Bronchial epithelial cell (primary cell): ENCODE measurements around the gene NACC2. TPM values are rescaled to one million over a fixed set of nuclear protein-coding genes. Genes with fewer than 3 reads are reported as not detected.

Source experiments
- DNase-seq: peaks from one replicate; pipeline ENCODE4 v3.0.0-alpha.2; 2010; ENCODE audit warnings: low read depth
- FAIRE-seq: peaks from 2 replicates; lab custom pipeline; 2011; peaks lifted over from hg19 to GRCh38; lab: Jason Lieb, UNC
- H3K27me3 ChIP-seq: 2 replicates; pipeline ENCODE4 v1.5.1; 2011; ENCODE audit warnings: low read length; ENCODE audit not compliant: control insufficient read depth, insufficient read depth
- H3K36me3 ChIP-seq: 2 replicates; pipeline ENCODE4 v1.5.1; 2011; ENCODE audit warnings: low read length; ENCODE audit not compliant: control insufficient read depth, insufficient read depth
- H3K4me3 ChIP-seq: 2 replicates; pipeline ENCODE4 v1.5.1; 2011; ENCODE audit warnings: mild to moderate bottlenecking, low read depth, low read length, control low read depth
- total RNA-seq: library from RNA; depleted of rRNA; stranded (reverse); fragments of >200 nt; gene quantifications from 2 replicates; pipeline ENCODE4 v1.2.1, GENCODE V29; 2014
- TF ChIP-seq, protein P1 (sequence below): IDR thresholded peaks from 2 replicates; pipeline ENCODE4 v1.5.1; 2011; ENCODE audit warnings: mild to moderate bottlenecking, moderate library complexity, low read length, control low read depth, inconsistent platforms; ENCODE audit not compliant: insufficient read depth, severe bottlenecking

NACC2 gene
- total RNA-seq, 1 donor from 2014 or later: 7.6 TPM

DNA sequence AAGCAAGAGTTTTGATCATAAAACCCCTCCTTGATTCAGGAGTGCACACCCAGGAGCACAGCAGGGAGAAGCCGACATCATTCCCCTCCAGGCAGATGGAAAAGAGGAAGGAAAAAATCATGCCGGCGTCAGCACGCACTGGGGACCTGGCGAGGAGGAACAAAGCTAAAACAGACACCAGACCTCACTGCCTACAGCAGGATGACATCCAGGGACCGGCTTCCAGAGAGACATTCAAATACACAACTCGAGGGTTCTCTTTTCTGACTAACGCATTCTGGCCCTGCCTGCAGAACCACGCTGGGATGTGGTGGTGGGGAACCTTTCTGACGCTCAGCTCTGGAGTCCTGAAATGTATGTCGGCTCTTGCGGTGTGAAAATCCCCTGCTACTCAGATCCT is 136.6 kb downstream of the NACC2 start:
- TF ChIP-seq, protein P1, sequence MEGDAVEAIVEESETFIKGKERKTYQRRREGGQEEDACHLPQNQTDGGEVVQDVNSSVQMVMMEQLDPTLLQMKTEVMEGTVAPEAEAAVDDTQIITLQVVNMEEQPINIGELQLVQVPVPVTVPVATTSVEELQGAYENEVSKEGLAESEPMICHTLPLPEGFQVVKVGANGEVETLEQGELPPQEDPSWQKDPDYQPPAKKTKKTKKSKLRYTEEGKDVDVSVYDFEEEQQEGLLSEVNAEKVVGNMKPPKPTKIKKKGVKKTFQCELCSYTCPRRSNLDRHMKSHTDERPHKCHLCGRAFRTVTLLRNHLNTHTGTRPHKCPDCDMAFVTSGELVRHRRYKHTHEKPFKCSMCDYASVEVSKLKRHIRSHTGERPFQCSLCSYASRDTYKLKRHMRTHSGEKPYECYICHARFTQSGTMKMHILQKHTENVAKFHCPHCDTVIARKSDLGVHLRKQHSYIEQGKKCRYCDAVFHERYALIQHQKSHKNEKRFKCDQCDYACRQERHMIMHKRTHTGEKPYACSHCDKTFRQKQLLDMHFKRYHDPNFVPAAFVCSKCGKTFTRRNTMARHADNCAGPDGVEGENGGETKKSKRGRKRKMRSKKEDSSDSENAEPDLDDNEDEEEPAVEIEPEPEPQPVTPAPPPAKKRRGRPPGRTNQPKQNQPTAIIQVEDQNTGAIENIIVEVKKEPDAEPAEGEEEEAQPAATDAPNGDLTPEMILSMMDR: no peak
- FAIRE-seq (no peak), DNase-seq (no peak)
- Histone ChIP-seq H3K27me3 (no peaks in the 10 kb centered on the region), H3K36me3 (peaks cover 7% of the 10 kb centered on the region), H3K4me3 (no peak overlapping the region)

DNA sequence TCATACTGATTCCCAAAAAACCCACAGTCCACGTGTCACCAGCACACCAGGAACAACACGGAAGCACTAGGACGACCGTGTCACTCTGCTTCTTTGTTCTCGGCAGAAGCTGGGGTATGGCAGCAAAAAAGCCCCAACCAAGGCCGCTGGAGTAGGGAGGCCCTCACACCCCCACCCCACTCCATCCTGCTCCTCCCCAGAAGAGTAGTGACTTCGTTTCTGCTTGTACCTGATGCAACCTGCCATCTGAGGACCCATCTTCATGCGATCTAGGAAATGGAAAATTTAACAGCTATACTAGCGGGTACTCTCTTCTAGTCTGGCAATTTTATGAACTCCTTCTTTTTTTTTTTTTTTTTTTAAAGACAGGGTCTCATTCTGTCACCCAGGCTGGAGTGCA is 137.7 kb downstream of the NACC2 start:
- TF ChIP-seq, protein P1: no peak
- no peak for DNase-seq
- H3K4me3 ChIP-seq: no peak overlapping the region
- no peaks in the 10 kb centered on the region for H3K27me3 ChIP-seq
- FAIRE-seq: no peak
- peaks cover 7% of the 10 kb centered on the region for H3K36me3 ChIP-seq

DNA sequence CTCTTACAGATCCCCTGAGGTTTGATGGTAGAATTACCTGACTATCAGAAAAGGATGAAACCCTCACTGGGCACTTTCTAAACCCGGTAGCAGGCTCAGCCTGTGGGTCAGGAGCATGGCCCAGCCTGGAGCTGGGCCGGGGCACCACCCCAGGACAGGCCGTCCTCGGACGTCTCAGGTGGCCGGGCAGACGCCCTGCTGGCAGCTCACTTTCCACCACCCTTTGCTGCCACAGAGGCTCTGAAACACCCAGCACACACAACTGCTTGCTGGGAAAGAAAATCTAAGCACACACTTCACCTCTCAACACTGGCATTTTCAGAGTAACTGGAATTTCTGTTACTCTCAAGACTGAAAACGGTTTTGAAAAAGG is 138.3 kb downstream of the NACC2 start:
- FAIRE-seq: no peak

More for the DNA sequence above, 138.3 kb downstream of the NACC2 start:
- TF ChIP-seq, protein P1: no peak
- Histone ChIP-seq H3K4me3 (no peak overlapping the region), H3K27me3 (no peaks in the 10 kb centered on the region), H3K36me3 (peaks cover 7% of the 10 kb centered on the region)
- no peak for DNase-seq

Other genes with a start within 250 kb of the NACC2 start
- 23.2 and 26.2 TPM in 2 replicates for gene CAMSAP1, start 187.7 kb downstream of the NACC2 start, total RNA-seq
- gene UBAC1, start 133.9 kb downstream of the NACC2 start, total RNA-seq: 36.1 and 38.5 TPM in 2 replicates
- gene TMEM250, start 23.6 kb upstream of the NACC2 start, total RNA-seq: 67.9 and 78.2 TPM in 2 replicates
- not detected in 2 replicates for gene LHX3, start 109.8 kb upstream of the NACC2 start, total RNA-seq
- 10.6 and 12.1 TPM in 2 replicates for gene QSOX2, start 150.5 kb upstream of the NACC2 start, total RNA-seq
- not detected in 2 replicates for gene CCDC187, start 208.8 kb upstream of the NACC2 start, total RNA-seq
- 12.3 and 13.4 TPM in 2 replicates for gene GPSM1, start 232.2 kb upstream of the NACC2 start, total RNA-seq